Panc1 (cell line): ENCODE data around the gene LPIN3. TPM values are rescaled to one million over a fixed set of nuclear protein-coding genes. Genes with fewer than 3 reads are reported as not detected.

ENCODE experiments used
- ATAC-seq: fragments of 200-7000 bp; cut with Tn5 transposase; 2 replicates; pipeline ENCODE4 v1.9.1; 2020; ENCODE audit warnings: mild to moderate bottlenecking, moderate library complexity
- BruUV-seq: library from RNA; stranded (reverse); fragments of 400-500 nt; replicated peaks from 2 replicates; lab custom pipeline; 2021; lab: Mats Ljungman, UMichigan
- CTCF ChIA-PET: fragments of 300-600 bp; sonication (Branson Sonifier 250); formaldehyde crosslinking; loops from one replicate; lab custom pipeline; 2022; ENCODE audit warnings: antibody characterized with exemption; lab: Charles Lee
- POLR2A ChIA-PET: fragments of 300-600 bp; sonication (Branson Sonifier 250); formaldehyde crosslinking; loops from one replicate; lab custom pipeline; 2022; ENCODE audit warnings: antibody characterized with exemption; lab: Charles Lee
- DNase-seq: peaks from one replicate; pipeline ENCODE4 v3.0.0-alpha.2; 2010; ENCODE audit warnings: low read depth, low spot score
- H3K27ac ChIP-seq: 2 replicates; pipeline ENCODE4 v1.5.1; 2011; ENCODE audit warnings: mild to moderate bottlenecking, low read length, inconsistent platforms
- H3K27me3 ChIP-seq: fragments of 200-500 bp; sonication (Bioruptor generic); 2 replicates; pipeline ENCODE4 v1.6.0; 2014; ENCODE audit warnings: low read length, inconsistent platforms; ENCODE audit not compliant: control insufficient read depth, insufficient read depth
- H3K36me3 ChIP-seq: fragments of 200-500 bp; sonication (Bioruptor generic); 2 replicates; pipeline ENCODE4 v1.5.1; 2014; ENCODE audit warnings: inconsistent platforms, mild to moderate bottlenecking, low read length, moderate library complexity; ENCODE audit not compliant: control insufficient read depth, insufficient read depth
- H3K4me1 ChIP-seq: 2 replicates; pipeline ENCODE4 v1.5.1; 2011; ENCODE audit warnings: inconsistent platforms, mild to moderate bottlenecking, low read length, moderate library complexity; ENCODE audit not compliant: control insufficient read depth, insufficient read depth
- H3K4me3 ChIP-seq, 2 experiments: 2 replicates each; pipeline ENCODE4 v1.5.1; 2011 to 2012; ENCODE audit warnings: low read depth in 2 of 2, low read length in 2 of 2, mild to moderate bottlenecking in 2 of 2, inconsistent platforms in 1 of 2, moderate library complexity in 1 of 2
- H3K9me3 ChIP-seq: fragments of 200-500 bp; sonication (Bioruptor generic); 2 replicates; pipeline ENCODE4 v1.5.1; 2014; ENCODE audit warnings: low read depth, mild to moderate bottlenecking, inconsistent platforms, low read length, moderate library complexity; ENCODE audit not compliant: control insufficient read depth, insufficient read depth
- CTCF ChIP-seq: fragments of 450-650 bp; IDR thresholded peaks from 2 replicates; pipeline ENCODE4 v1.5.1; 2017; ENCODE audit warnings: mild to moderate bottlenecking
- POLR2AphosphoS5 ChIP-seq: IDR thresholded peaks from 2 replicates; pipeline ENCODE4 v1.6.1; 2012; ENCODE audit warnings: mild to moderate bottlenecking, low read depth, low read length, moderate library complexity
- REST ChIP-seq, 2 experiments: IDR thresholded peaks; 2 replicates each; pipeline ENCODE4 v1.6.1; 2011 to 2012; ENCODE audit warnings: low read depth in 2 of 2, control low read depth in 1 of 2, low read length in 1 of 2, mild to moderate bottlenecking in 1 of 2, moderate library complexity in 1 of 2; ENCODE audit not compliant: insufficient read depth in 1 of 2
- SIN3A ChIP-seq: IDR thresholded peaks from 2 replicates; pipeline ENCODE4 v1.6.1; 2012; ENCODE audit warnings: low read depth, mild to moderate bottlenecking, low read length, moderate library complexity, borderline replicate concordance; ENCODE audit not compliant: insufficient read depth
- TCF7L2 ChIP-seq: IDR thresholded peaks from 2 replicates; pipeline ENCODE4 v1.6.1; 2011; ENCODE audit warnings: mild to moderate bottlenecking, low read depth, low read length, inconsistent platforms
- in situ Hi-C: cut with HindIII; loops from 2 replicates; pipeline ENCODE4 v1.10.0; 2016; ENCODE audit warnings: low sequenced_read_pairs, low pct_unique_long_range_greater_than_20kb
- intact Hi-C: fragments of 100-400 bp; cut with micrococcal nuclease; formaldehyde crosslinking; loops from one replicate; pipeline ENCODE4 v1.10.0; 2022; ENCODE audit not compliant: unreplicated experiment
- total RNA-seq: library from RNA; stranded (reverse); gene quantifications from one replicate; pipeline ENCODE4 v1.2.1, GENCODE V29; 2021; ENCODE audit not compliant: unreplicated experiment

LPIN3 gene
- total RNA-seq, 1 experiment from 2014 or later, result 21.0 TPM

- Histone ChIP-seq H3K27ac (no peak overlapping the region), H3K4me3 (no peak overlapping the region), H3K4me1 (no peaks in the 10 kb centered on the region), H3K27me3 (no peaks in the 10 kb centered on the region), H3K36me3 (no peaks in the 10 kb centered on the region), H3K9me3 (no peaks in the 10 kb centered on the region)
- ChIA-PET POLR2A (no interaction called here), CTCF (no interaction called here)
- ATAC-seq, result no peak
- TF ChIP-seq TCF7L2, result no peak
- no peak for TF ChIP-seq CTCF
- TF ChIP-seq REST (IDR thresholded peaks at IDR 0.05; ENCODE audit: insufficient read depth in 1 of 2, low read depth in 2 of 2, low read length in 1 of 2), result no peak
- no peak for TF ChIP-seq POLR2AphosphoS5
- TF ChIP-seq SIN3A, result no peak
- DNase-seq, result no peak
- no TSS peak for BruUV-seq
- intact Hi-C loops (no loop called here), in situ Hi-C loops (no loop called here)
Observed at GRCh38 chr20:41299899-41300298, 40.7 kb upstream of the LPIN3 start.

- Histone ChIP-seq H3K9me3 (no peaks in the 10 kb centered on the region), H3K4me1 (no peaks in the 10 kb centered on the region), H3K36me3 (no peaks in the 10 kb centered on the region), H3K4me3 (no peak overlapping the region), H3K27me3 (no peaks in the 10 kb centered on the region), H3K27ac (no peak overlapping the region)
- DNase-seq (no peak), ATAC-seq (no peak)
- ChIA-PET POLR2A (no interaction called here), CTCF (no interaction called here)
- intact Hi-C loops, result no loop called here
- TF ChIP-seq REST (IDR thresholded peaks at IDR 0.05; ENCODE audit: insufficient read depth in 1 of 2, low read depth in 2 of 2, low read length in 1 of 2) (no peak), SIN3A (no peak), POLR2AphosphoS5 (no peak), TCF7L2 (no peak), CTCF (no peak)
- no TSS peak for BruUV-seq
- in situ Hi-C loops, result no loop called here
Observed at GRCh38 chr20:41300383-41300782, 40.2 kb upstream of the LPIN3 start.
